GM21717 (cell line): ENCODE measurements around the gene EIF1.
A peak's percentile ranks its signal among the peaks of the same experiment; 100 is the strongest.
"Not testable (repeated sequence)": the region's sequence is repeated elsewhere in the genome, so short reads cannot be mapped to it uniquely, and the experiment has no call there.

ENCODE experiments used
- ATAC-seq: cut with Tn5 transposase; IDR thresholded peaks from one replicate; pipeline ENCODE4 v1.9.1; 2021; ENCODE audit warnings: mild to moderate bottlenecking, moderate library complexity; ENCODE audit not compliant: unreplicated experiment

The EIF1 gene

DNA sequence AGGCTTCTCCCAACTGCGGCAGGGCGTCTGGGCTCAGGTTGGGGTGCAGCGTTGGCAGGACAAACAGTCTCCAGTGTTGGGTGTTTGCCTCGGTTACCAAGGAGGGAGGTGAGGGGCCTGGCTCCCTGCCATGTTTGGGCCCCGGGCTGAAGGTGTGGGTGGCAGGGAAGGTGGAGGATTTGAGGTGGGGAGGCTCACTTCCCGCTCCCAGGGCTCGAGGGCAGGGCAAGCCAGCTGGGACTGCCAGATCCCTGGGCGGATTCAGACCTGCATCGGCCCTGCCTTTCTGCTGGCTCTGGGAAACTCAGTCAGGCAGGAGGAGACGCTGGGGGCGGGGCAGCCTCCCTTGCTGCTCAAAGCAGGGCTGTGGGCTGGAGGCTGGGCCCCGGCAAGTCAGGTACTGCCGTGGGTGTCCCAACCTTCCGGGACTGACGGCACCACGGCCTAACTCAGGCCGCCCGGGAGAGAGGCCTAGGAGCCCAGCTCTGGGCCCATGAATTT lies 33.0 kb upstream of the EIF1 start:
- ATAC-seq: no peak

GRCh38 chr17:41656249-41657023 lies 32.2 kb upstream of the EIF1 start:
- ATAC-seq: no peak

DNA sequence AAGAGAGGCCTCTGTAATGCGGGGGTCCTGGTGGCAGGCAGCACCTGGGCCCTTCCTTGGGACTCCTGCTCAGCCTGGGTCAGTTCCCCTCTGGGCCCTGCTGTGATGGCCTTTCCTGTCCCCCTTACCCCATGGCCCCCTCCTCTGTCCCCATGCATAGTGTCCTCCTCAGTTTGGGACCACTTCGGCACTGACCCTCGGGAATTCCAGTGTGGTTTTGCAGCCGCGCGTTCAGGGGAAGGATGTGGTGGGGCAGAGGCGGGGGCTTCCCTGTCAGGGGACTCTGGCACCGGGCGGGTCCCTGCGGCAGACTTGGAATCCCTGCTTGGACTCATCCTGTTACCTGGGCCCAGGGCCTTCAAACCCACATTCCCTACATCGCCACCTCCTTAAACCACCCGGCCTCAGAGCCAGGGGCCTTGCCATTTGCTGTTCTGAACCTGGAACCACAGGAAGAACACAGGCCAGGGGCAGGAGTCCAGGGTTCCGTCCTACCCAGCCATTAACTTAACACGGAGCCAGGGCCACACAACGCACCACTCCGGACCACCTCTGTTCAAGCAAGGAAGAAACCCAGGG lies 31.4 kb upstream of the EIF1 start:
- no peak for ATAC-seq

GRCh38 chr17:41657936-41658335 lies 30.7 kb upstream of the EIF1 start:
- ATAC-seq: no peak

- ATAC-seq: no peak
These were observed 29.8 kb upstream of the EIF1 start for GRCh38 chr17:41658846-41659245.

- no peak for ATAC-seq
These were observed 29.1 kb upstream of the EIF1 start for GRCh38 chr17:41659427-41660212.

DNA sequence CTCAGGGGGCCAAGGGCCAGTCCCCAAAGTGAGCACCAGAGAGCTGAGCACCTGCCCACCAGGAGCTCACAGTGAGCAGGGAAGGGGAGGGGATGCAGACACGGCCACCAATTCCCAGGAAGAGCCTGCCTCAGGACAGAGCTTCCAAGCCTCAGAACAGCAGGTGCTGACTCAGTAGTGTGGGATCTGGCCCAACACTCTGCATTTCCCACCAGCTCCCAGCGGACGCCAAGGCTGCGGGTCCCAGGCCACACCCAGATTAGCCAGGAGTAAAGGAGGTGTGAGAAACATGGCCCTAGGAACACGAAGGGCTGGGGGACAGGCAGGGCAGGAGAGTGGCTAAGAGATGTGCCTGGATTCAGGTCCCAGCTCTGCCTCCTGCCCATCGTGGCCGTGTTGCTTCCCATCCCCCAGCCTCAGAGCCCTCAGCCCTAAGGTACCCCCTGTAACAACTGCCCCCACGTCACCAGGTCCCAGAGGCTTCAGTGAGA lies 28.4 kb upstream of the EIF1 start:
- ATAC-seq: no peak

DNA sequence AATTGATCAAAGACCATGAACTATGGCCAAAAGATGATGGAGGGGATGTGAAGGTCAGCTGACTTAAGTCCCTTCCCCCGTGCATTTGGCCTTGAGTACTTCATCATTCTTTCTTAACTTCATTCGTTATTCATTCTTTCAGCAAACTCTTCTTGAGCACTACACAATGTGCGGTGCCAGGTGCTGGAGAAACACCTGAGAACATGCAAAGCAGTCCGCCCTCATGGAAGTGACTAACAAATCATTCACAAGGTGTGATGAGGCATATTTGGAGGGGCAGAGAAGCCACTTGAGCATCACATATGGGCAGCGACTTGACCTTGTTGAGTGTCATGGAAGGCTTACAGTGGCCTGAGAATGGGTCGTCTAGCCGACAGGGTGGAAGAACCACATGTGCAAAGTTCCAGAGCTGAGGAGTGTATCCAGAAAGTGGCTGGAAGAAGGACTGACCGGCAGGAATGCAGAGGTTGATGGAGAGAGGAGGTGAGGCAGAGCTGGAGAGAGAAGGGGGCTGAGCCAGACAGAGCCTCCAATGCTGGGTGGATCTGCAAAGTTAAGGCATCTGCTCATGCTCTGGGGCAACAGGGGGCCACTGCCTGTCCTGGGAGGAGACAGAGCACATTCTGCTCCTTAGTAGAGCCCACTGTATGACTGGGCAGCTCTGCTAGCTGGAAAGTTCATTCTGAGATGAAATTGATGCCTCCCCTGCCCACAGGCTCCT lies 25.1 kb upstream of the EIF1 start:
- no peak for ATAC-seq

- ATAC-seq: no peak
These were observed 24.6 kb upstream of the EIF1 start for GRCh38 chr17:41664172-41664457.

- ATAC-seq: no peak
These were observed 23.8 kb upstream of the EIF1 start for GRCh38 chr17:41664587-41665565.

DNA sequence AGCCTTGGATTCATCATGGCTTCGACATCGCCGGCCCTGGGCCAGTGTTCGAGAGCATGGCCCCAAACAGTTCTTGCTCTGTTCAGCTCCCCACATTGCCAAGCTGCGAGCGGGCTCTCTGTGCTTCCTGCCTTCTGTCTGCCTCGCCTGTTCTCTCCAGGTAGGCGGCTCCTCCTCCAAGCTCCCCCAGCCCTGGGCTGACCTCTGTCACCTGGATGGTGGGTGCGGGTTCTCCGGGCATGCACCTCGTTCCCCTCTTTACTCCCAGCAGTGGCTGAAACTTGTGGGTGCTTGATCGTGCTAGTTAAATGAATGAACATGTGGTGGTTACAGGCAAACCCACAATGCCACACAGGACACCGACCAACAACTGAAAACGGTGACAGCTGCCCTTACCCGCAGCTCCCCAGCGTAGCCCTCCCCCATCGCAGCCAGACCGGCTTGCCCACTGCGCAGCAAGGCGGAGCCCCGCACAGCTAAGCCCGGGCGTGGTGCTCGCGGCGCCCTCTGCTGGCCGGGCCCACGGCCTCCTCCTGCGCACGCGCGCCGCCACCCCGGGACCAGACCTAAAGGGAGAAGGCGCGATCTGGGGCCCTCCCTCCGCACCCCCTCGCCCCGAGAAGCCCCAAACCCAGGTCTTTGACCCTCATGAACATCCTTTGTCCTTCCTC lies 23.0 kb upstream of the EIF1 start:
- ATAC-seq: peak; percentile 44

DNA sequence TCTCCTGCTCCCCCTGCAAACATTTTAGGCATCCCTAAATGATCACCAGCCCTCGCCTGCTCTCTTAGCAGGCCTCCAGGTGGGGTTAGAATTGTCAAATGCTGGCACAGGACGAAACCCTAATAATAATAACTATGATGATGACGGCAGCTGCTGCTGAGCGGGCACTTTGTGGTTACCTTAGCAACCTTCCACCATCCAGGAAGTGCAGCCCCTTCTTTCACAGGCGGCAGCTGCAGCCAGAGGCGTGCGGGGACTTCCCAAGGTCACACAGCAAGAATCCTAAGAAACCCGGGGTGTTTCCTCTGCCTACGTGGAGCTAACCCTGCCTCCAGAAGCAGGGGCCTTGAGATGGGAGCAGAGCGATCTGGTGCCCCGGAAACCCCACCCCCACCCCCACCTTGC lies 22.4 kb upstream of the EIF1 start:
- peak; percentile 41 for ATAC-seq

- peak; percentile 47 for ATAC-seq
These were observed 21.9 kb upstream of the EIF1 start for GRCh38 chr17:41666708-41667279.

DNA sequence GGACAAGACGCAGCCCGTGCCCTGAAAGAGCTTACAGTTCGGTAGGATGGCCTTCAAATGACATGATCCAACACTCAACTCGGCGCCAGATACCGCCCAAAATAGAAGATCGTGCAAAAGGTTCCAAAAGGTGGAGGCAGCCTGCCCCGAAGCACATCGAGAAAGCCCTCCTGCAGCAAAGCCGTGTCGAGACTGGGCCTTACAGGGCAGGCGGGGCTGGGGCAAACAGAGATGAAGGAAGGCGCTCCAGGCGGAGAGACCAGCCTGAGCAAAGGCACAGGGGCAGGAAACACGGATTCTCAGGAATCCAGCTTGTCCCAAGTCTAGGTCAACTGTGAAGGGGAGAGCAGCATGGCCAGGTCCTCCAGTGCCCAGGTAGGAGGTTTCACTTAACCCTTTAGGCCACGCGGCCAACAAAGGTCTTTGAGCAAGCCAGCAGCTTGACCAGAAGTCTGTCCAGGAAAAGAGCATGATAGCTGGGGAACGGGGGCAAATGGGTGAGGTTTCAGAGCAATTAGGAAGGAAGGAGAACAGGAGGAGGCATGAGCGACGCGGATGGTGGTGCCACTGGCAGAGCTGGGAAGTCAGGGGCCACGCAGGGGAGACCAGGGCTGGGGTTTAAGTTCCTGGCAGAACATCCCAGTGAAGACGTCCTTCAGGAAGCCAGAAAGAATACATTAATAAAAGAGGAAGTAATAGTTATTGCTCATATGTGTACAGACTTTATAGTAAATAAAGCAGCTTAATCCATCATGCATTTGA lies 21.2 kb upstream of the EIF1 start:
- no peak for ATAC-seq

DNA sequence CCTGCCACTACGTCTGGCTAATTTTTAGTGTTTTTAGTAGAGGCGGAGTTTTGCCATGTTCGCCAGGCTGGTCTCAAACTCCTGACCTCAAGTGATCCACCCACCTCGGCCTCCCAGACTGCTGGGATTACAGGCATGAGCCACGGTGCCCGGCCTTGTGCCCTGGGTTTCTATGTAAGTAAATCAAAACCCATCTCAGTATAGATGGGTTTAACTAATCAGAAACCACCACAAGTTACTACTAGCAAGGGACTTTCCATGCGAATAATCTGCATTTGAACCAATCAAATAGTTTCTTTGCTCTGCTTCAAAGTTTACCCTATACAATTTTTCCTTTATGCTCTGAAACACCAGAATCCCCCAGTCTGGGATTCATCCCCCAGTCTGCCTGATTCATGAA lies 16.5 kb upstream of the EIF1 start:
- ATAC-seq: no peak

DNA sequence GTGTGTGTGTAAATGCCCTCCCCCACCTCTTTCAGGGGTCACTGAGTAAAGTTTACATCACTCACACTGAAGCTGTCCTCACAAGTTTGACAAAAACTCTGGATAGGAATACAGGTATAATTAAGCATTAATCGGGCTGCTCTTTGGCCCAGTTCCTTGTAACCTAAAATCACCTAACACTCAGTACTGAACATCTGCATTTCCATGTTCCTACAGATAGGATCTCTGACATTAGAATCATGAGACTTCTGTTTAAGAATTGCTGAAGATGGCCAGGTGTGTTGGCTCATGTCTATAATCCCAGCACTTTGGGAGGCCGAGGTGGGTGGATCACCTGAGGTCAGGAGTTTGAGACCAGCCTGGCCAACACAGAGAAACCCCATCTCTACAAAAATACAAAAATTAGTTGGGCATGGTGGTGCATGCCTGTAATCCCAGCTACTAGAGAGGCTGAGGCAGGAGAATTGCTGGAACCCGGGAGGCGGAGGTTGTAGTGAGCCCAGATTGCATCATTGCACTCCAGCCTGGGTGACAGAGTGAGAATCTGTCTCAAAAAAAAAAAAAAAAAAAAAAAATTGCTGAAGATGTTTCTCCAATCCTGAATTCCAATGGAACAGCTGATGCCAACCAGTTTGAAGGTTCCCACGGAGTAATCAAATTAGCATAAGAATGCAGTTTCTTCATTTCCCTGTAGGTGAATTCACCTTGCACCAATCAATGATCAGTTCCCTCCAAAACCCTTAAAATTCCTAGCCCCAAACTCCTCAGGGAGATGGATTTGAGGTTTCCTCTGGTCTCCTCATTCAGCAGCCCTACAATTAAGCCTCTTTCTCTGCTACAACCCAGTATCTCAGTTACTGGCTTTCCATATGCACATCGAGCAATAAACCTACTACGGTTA lies 13.3 kb upstream of the EIF1 start:
- not testable (repeated sequence) for ATAC-seq

GRCh38 chr17:41676058-41676419 lies 12.6 kb upstream of the EIF1 start:
- ATAC-seq: no peak
